HG02981 (cell line): ENCODE measurements around the gene DLG2.

Source experiments
- ATAC-seq: cut with Tn5 transposase; IDR thresholded peaks from one replicate; pipeline ENCODE4 v1.9.1; 2021; ENCODE audit warnings: mild to moderate bottlenecking, moderate library complexity; ENCODE audit not compliant: unreplicated experiment

DLG2 gene

DNA sequence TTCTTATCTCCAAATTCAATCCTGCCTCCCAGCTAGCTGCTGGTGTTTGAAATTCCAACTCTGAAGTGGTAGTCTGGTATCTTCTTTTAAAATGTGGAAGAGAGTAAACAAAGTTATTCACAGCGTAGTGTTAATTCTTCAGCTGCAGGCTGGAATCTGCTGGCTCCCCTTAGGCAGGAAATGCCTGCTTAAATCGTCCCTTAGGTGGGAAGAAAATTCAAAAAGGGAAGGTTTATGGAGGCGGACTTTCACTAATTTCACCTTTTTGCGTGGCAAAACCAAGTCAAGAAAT, 1901.9 kb downstream of the DLG2 start:
- ATAC-seq = no peak

DNA sequence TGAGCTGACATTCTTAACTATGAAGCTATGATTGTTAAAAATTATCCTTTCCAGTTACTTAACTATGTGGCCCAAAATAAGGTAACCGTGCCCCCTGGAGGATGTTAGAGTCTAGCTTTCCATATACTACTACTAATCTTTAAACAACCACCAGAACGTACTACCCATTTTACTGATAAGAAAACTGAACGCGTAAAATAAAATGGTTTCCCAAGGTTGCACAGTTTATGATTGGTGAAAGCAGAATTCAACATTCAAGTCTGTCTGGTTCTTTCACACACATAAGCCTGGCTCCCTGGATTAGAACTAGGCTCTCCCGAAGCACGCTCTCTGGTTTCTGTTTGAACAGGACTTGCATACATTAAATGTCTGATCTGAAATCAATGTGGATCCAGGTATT, 1903.1 kb downstream of the DLG2 start:
- peak; percentile 53 for ATAC-seq

DNA sequence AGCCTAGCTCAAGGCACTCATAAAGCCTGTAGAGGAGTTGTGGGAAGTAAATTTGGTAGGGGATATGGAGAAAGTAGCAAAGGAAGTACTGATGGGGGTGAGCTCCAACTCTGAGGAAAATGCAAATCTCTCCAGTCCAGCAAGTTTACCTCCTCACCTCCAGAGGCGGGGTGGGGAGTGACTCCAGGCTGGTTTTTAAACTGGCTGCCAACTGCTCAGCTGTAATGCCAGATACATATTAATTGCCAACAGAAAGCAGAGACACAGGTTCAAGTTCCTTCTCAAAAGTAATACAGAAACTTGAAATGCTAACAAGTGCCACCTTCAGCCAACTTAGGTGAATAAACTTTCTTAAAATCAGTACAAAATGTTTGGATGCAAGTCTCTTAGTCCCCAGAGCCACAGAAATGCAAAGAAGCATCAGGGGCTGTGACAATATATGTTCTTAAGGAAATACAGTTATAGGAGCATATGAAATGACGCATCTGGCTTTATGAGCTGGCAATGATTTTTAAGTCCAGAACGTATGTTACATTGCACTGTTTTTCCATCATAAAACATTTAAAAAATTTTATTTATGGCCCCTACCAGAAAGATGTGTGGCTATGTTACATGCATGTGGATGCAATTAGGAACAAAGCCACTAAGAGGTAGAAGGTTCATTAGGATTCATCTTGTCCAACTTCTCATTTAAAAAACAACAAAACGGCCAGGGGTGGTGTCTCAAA, 1904.6 kb downstream of the DLG2 start:
- no peak for ATAC-seq

DNA sequence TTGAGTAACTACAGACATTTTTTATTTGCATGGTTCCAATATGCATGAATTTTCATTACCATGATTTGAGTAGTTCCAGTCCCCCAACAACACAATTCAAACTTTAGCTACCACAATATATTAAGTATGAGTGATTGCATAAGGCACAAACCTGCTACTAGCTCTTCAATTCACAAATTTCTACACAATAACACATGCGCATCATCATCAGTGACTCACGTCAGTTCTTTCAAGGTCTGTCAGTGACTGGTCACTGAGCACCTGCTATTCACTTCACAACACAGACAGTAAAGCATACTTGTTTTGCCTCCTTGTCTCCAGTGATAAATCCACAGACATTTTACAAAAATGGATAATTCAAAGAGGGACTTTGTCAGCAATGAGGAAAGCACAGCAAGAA, 1905.9 kb downstream of the DLG2 start:
- ATAC-seq = no peak

DNA sequence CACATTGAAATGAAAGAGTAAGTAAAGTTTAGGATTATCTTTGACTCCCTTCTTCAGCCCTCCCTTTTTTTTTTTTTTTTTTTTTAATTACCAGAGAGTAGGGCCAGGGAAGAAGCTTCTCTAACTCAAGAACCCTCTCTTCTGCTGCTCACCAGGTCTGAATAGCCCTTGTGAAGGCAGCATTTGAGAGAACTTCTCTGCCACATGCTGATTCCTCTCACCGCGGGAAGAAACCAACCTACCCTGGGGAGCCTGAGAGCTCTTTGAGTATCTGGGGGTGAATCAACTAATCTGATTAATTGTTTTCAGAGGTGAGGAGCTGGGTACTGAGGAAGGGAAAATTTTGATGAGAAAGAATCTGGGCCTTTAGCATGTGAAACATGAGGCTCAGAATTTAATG, 1906.5 kb downstream of the DLG2 start:
- no peak for ATAC-seq

DNA sequence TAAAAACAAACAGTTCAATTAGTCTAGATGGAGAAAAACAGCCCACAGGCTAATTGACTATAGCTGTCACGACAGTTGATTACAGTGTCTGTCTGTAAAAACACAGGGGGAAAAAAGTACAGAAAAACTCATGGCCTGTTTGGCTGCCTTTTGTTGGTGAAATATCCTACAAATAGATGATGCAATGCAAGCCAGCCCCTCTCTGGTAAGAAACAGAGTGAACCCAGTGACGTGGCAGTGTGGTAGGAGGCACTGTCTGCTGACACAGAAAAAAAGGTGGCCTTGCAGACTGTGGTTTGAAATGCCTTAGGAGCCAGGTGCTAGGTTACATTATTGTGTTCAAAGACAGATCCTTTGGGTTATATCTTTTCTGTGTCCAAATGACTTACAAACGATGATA, 1909.6 kb downstream of the DLG2 start:
- no peak for ATAC-seq

DNA sequence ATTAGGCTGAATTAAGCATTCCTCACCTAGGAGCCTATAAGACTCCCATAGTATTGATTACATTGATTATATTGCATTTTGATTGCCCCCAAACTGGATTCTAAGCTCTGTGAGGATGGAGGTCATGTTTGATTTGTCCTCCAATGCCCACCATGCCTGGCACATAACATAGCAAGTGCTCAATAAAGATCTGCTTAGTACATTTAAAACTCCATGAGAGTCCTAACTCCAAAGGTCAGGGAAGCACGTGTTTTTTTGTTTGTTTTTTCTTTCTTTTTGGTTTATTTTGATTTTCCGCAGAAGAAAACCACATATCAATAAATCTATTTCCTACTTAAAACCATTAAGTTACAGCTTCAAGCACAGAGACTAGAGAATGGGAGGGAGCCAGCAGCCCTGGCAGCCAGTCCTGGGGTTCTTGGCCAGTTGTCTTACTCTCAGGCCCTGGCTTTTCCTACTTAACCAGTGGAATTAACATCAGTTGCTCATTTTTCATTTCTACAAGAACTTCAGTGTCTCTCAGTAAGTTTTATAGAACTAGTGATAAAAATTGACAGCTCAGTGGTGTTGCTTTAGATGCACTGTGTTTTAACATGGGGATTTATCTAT, 1911.1 kb downstream of the DLG2 start:
- ATAC-seq = no peak

DNA sequence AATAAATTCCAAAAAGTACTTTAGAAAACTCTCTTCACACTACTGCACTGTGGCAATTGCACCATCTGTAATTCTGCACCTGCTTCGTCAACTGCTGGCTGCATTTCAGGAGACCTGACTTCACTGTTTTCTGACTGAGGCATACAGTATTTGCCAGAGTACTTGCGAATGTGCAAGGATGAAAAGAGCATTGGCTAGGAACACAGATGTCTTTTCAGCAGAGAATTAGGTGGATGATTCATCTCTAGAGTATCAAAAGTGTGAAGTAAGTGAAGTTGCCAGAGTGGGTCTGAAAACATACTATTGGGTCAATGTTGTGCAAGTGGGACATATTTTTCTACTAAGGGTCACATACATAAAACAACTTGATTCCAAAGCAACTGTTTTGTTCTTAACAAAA, 1913.4 kb downstream of the DLG2 start:
- no peak for ATAC-seq

DNA sequence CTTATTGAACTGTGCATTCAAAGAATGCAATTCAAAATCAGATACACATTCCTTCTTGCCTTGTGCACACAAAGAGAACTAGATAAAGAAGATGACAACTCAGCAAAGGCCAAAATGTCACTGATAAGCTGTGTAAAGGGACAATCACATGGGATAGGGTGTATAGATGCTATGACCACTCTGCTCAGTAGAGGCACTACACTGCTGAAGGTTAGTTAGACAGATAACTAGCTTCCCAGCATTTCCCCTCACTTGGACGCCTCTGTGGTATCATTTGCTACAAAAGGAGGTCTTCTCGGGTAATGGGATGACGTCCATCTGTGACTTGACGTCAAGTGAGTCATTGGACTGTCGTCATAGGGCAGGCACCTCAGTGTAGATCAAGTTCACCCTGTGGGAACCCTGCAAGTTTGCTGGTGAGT, 1916.0 kb downstream of the DLG2 start:
- no peak for ATAC-seq

DNA sequence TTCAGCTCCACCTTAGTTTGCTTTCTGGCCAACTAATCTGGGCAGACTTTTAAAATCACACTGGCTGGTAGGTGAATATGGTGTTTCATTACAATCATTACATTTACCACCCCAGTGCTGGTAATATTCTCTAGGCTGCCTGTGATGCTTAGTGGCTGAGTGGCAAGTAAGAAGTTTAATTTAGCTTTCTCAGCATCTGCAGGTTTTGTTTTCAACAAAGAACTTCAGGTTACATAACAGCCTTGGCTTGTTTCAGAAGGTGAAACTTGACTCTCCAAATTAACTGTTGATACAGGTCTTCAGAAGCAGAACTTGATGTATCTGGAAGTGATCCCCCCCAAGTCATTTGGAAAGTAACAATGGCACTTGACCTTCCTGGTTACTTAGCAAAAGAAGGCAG, 1917.7 kb downstream of the DLG2 start:
- ATAC-seq = no peak

DNA sequence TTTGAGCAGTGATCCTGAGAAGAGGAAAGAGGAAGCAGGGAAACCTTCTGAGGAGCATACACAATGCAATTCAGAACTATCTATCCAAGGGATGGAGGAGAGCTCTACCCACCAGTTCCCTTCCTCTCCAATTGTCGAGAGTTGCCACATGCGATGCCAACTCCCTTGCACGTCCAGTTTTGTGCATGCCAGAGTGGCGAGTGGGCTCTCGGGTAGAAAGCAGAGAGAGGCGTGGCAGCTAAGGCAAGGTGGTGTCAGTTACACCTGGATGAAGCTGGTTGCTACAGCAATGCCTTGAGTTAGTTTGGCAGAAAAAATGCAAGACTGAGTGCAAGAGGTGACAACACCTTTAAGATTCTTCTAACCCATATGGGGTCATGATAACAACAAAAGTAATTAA, 1920.6 kb downstream of the DLG2 start:
- ATAC-seq = no peak

DNA sequence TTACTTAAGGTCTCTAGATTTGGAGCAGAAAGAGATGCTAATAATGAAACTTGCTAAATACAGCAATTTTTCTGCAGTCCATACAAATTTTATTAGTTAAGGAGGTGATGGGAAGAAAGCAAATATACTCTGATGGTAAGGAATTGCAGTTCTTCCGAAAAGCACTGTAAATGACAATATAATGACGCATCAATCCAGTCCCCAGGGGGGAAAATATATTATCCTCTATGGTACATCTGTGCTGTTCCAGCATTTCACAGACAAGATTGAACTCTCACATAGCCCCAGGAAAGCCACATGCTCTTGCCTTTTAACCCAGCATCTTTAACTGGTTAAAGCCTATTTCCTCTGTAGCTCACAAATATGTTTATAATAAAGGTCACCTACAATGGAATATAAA, 1924.3 kb downstream of the DLG2 start:
- no peak for ATAC-seq

DNA sequence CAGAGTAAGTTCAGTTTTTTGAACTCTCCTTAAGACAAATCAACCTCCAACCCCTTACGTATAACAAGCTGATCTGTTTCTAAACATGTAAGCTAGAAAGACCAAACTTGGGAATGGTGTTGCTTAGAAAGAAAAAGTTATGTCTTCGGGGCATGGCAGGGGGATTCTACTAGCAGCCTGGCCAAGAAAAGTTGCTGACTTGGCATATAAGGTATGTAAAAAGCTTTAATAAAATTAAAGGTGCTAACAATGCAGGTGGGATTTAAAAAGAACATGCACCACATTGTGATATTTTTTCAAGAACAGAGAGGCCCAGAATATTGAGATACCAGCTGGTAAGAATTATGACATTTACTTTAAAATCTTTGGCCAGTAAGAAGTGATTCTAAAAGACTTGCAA, 1929.6 kb downstream of the DLG2 start:
- no peak for ATAC-seq

DNA sequence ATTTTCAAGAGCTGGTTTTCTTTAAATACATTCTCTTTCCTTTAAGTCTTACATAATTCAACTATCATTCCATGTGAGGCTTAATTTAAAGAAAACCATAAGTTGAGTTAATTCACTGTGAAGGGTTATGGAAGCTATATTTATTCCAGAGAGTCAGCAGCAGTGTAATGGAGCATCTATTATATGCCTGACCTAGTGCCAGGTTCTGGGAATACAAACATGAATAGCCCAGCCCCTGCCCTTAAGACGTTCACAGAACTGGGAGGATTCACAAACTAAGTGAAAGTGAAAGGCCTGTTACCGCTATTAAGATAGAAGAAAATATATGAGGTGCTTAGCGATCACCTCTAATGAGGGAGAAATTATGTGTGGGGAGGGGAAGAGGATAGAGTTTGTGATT, 1932.1 kb downstream of the DLG2 start:
- ATAC-seq = no peak

DNA sequence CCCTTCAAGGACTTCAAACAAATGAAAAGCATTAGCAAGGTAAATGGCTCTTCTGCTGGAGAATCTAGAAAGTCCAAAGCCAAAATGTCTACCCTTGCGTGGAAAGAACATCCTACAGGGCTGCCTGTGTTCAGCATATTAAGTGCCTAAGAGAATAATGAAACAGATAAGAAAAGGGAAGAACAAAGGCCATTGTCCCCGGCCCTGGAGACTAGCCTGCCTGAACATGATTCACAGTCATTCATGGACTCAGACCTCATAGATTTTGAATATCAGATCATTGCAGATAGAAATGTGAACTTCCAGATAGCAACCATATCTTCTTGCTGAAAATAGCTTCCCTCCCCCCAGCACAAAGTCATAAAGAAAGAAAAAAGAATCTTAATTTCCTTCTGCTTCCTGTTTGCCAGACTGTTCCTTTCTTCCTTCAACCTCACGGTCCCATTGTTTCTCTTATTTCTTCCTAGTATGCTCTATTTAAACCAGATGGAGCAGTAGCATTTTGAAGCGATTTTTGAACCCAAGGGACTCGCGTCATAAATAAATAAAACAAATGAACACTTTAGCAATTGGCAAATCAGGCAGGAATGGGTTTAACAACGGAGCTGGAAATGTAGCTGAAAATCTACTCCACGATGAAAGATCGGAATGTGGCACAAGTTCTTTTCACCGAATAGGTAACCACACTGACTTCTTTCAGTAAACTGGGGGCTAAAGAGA, 1932.8 kb downstream of the DLG2 start:
- ATAC-seq = no peak

DNA sequence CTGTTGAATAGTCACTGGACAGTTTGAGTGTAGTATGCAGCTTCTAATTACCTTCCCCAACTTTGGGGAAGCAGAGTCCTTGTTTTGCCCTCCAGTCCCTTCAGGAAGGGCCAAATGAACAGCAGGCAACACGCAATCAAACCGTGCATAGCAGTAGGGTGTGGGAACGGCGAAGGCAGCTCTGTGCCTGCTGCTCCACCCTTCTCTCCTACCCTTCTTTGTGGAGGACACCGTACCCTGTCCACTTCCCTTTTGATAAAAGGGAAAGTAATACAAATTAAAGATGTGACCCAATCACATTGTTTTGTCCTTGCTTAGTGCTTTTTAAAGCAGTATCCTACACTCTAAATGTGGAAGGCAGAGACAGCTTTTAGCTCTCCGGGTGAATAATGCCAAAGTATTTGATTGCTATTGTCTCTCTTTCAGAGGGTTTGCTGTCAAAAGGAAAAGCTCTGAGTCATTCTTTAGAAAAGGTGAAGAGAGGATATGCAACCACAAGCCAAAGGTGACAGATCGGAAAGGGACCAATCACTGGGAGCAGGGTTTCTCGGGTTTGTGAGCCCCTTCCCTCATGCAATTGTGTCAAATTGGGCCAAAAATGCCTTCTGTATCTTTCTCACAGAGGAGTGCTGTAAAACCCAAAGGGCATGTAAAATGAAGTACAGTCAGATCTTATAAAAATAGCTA, 1933.7 kb downstream of the DLG2 start:
- no peak for ATAC-seq

DNA sequence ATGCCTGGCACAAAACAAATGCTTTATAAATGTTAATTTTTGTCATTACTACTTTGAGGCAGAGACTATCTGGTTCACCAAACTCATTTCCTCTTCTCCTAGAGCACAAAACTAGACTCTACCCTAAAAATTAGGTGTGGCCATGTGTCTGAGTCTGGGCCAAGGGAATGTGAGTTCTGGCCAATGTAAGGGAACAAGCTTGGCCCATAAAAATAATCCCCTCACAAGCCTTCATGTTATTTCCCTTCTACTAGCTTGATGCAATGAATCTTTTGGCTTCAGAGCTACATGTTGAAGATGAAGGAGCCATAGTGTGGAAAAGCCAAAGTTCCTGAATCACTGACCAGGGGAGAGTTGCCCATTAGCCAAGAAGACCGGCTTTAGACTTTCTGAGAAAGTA, 1934.5 kb downstream of the DLG2 start:
- ATAC-seq = no peak

DNA sequence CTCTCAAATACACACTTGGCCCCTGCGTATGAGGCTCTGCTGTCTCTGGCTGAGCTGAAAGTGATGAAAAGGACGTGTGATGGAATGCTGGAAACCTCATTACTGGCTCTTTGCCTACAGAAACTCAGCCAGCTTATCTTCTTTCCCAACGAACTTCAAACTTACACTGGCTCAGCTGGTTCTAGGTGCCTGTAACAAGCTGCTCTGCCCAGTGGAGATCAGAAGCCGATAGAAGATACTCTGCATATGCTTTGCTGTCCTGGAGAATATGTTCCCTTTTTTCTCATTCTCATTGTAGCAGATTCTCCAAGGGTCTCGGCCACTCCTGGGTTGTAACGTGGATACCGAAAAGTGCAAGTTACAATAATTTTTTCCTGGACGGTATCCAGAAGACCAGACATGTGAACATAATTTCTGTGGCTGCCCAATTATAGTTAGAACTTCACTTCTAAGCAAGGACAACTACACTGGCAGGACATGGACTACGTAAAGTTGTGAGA, 1935.6 kb downstream of the DLG2 start:
- no peak for ATAC-seq

DNA sequence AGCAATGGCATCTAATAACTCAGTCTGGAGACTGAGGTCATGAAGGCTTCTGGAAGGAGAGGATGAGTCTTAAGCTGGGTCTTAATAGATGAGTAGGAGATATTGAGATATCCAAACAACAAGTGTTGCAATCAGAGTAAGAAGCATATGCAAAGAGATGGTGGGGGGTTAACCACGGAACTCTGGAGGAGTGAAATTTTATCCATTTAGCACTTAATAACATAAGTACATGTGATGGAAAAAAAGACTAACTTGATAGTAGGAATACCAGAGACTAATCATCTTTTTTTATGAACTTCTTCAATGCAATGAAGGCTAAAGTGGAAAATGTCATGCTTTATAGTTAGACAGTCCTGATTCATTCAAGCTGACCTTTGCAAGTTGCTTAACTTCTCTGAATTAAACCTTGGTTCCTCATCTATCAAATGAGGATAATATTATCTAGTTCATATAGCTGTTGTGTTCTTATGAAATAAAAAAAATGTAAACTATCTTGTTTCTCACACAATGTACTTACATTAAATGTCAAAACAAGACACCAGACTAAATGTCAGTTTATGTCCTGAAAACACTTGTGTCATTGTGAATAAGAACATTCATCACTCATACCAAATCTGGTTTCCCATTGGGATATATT, 1937.9 kb downstream of the DLG2 start:
- ATAC-seq = no peak

DNA sequence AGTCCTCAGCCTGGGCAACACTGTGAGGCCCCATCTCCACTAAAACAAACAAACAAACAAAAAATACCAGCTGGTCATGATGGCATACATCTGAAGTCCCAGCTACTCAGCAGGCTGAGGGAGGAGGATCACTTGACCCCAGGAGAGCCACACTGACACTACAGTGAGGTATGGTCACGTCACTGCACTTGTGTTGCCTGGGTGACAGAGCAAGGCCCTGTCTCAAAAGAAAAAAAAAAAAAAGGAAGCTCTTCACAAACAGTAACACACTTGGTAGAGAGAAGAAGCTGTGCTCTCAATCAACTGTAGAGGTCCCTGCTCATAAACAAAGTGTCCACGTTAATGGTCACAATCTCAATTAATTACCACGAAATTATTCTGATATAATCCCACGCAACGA, 1939.4 kb downstream of the DLG2 start:
- no peak for ATAC-seq

DNA sequence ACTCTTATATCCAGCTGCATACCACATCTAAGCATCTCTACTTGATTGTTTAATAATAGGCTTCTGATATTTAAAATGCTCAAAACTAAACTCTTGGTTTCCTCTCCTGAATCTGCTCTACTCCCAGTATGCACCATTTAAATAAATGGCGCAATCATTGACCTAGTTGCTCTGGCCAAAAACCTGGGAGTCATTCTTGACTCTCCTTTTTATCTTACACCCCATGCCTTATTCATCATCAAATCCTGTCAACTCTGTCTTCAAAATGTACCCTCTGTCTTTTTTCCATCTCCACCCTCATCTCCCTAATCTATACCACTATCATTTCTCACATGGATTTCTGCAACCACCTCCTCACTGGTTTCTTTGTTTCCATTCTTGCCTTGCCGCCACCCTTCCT, 1941.4 kb downstream of the DLG2 start:
- ATAC-seq = no peak
